CD1c-positive myeloid dendritic cell (primary cell): Measurements from ENCODE around the gene NT5DC4.

Source experiments
- DNase-seq: peaks from one replicate; pipeline ENCODE4 v3.0.0-alpha.2; 2016; ENCODE audit errors: extremely low spot score

Gene NT5DC4

DNA sequence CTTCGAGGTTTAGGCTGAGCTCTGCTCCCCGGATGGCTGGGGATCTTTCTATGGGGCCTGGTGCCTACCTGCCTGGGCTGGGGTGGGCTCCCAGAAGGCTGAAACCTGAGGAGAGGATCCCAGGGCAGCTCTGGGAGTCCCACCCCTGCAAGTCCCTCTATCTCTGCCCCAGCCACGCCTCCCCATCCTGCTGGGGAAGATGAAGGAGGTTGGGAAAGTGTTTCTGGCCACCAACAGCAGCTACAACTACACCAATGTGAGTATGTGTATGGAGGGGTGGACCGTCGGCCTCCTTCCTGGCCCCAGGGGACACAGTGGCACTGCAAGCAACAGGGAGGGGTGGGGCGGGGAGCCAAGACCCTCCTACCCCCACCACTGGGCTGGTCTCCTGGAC lies 2.7 kb downstream of the NT5DC4 start:
- no peak for DNase-seq

DNA sequence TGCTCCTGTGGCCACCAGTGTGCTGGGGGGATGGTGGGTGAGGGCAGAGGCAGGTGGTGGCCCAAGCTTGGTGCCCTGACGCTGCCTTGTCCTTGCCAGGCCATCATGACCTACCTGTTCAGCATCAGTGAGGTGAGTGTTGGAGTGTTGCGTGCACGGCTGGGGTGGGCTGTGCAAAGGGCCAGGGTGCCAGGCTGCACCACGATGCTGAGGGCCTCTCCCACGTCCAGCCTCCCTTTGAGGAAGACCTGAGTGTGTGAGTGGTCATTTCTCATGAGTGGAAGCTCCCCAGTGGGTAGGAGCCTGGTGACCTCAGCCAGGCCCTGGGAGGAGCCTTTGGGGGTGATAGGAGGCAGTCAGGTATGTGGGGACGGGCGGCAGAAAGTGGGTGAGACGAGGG lies 3.2 kb downstream of the NT5DC4 start:
- DNase-seq: no peak

DNA sequence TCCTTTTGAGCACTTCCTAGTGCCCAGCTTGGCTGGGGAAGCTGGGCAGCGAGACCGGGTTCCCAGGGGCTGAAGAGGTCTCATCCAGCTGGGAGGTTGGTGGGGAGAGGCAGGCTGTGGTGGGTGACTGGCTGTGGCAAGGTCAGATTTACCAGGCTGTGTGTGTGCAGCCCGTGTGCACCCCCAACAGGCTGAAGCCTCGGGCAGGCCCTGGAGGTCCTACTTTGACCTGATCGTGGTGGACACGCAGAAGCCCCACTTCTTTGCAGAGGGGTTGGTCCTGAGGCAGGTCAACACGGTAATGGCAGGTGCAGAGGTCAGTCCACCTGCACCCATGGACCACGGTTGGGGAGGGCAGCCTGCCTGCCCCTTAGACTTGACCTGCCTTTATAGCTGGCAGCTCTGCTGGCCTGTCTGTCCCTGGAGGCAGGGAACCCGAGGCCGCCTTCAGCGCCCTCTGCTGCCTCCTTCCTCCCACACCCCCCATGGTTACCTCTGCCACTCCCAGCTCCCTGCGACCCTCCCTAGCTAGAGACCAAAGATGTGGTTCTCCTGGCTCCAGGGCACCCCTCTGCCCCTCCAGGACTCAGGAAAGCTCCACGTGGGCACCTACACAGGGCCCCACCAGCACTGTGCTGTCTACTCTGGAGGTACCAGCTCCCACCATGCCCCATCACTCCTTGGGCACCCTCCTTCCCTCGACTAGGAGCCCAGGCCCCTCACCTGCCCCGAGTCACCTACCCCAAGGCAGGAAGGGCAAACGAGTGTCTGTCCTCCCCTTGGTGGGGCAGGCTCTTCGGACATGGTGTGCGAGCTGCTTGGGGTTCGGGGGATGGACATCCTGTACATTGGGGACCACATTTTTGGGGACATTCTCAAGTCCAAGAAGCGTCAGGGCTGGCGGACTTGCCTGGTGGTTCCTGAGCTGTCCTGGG lies 4.0 kb downstream of the NT5DC4 start:
- DNase-seq: peak; percentile 48

DNA sequence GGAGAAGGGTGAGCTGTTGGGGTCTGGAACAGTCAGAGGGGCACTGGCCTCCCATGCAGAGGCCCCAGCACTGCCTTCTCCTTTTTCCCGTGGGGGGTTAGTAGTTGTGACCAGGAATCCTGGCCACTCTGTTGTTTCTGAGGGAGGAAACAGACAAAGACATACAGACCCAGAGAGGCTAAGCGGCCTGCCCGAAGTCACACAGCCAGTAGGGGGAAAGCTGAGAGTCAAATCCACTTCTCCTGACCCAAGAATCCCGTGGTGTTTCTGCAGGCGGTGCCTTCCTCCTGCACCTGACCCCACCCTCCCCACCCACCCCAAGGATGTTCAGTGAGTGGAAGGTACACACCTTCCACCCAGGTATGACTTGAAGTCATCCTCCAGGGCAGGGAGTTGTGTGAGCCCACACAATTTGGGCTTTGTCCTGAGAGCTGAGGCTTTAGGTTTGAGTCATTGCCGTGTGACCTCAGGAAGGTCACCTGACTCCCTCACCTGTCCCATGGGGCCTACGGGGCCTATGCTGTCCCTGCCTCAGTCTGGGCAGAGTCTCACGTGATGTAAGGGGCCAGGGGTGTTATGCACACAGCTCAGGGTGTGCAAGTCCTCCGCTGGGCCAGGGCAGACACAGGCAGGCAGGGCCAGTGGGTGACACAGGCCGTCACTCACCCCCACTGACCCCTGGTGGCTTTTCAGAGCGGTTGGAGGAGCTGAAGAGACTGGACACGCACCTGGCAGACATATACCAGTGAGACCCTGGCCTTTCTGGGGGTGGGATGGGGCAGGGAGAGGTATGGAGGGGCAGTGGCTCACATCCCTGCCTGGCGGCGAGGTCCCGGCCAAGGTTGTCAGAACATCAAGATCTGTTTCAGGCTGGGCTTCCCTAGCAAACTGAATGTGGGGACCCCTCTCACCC lies 5.0 kb downstream of the NT5DC4 start:
- no peak for DNase-seq

DNA sequence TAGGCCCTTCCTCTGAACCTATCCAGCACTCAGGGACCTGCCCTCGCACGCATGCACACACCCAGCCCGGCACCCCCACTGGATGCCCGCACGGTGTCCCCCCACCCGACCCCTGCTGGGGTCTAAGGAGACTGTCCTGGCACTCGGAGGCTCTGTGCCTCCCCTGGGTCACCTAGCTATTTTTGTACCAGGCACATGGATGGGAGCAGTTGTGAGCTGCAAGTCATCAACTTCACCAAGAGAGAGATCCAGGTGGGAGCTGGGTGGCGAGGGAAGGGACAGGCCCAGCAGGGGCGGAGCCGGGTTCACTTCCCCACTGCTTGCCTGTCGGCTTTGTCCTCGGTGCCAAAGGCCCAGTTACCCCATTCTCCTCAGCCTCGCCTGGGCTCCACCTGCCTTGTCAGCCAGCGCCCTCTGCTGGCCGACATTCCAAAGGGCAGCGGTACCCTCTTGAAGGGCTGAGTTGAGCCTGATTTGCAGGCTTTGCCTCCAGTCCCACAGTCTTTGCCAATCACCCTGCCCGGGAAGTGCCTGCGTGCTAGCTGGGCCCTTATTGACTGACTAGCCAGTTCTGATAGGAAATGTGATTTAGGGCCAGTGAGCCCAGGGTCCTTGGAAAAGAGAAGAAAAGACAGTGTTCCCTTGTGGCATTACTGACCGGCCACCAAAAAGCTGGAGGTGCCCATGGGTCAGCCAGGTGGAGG lies 5.8 kb downstream of the NT5DC4 start:
- peak; percentile 97 for DNase-seq

DNA sequence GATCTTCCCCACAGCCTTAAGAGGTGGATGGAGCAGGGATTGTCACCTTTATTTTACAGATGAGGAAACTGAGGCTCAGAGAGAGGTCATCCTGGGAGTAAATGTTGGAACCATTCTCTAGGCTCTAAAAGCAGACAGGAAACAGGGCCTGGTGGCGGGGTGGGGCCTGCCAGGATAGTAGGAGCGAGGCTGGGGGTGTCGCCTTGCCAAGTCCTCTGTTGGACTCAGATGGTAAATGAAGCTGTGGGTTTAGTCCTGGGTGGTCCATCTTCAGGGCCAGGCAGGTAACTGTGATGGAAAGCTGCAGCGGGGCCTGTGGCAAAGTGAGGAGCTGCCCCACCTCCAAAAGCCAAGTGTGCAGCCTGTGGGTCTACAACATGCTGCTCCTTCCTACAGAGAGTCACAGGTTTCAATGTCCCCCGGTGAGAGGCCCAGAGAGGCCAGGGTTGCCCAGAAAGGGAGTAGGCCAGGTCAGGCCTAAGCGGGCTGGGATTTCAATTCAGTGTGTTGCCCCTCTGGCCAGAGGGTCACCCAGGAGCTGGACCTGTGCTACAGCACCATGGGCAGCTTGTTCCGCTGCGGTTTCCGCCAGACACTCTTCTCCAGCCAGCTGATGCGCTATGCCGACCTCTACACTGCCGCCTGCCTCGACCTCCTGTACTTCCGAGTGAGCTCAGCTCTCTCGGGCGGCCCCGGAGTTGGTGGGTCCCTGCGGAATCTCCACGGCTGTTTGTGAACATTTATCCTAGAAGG lies 6.6 kb downstream of the NT5DC4 start:
- no peak for DNase-seq

DNA sequence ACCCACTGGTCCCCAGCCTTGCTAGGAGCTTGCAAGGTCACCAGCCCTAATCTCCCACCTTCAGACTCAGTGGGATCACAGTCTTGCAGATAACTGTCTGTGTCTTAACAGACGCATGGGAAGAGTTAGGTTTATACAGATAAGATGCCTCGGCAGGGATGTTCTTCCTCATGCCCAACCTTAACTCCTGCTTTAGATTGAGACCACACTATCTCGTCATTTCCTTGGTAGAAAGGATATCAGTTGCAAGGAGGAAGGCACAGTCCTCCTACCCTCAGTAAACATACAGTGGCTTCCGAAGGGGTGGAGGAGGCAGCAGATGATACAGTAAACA lies 7.2 kb downstream of the NT5DC4 start:
- DNase-seq: no peak

DNA sequence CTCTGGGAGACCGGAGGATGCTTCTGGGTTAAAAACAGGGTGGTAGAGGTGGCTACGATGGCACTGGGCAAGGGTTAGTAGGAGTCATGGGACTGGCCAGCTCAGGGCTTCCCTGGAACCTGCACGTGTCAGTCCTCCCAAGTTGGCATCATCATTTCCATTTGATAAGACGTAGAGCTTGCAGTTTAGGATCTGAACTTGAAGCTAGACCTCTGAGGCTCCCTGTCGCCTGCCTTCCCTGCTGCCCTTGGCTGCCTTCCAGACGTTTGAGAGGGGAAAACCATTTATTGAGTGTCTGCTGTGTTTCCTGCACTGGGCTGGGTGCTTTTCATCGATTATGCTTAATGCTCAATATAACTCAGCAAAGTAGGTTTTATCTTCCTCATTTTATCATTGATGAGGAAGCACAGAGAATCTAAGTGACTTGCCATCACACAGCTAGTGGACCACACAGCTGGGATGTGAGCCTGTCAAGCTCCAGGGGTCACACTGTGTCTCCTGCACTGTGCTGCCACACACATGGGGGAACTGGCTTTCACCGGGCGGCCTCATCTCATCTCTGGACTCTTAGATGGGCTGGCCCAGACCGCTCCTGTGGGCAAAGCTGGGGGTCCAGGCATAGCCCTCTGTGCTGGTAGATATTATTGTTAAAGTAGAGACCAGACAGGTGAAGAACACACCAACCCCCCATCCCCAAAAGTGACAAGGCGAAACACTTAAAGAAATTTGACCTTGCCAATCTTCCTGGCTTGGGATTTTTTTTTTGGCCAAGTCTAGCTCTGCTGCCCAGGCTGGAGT lies 7.8 kb downstream of the NT5DC4 start:
- DNase-seq: no peak

DNA sequence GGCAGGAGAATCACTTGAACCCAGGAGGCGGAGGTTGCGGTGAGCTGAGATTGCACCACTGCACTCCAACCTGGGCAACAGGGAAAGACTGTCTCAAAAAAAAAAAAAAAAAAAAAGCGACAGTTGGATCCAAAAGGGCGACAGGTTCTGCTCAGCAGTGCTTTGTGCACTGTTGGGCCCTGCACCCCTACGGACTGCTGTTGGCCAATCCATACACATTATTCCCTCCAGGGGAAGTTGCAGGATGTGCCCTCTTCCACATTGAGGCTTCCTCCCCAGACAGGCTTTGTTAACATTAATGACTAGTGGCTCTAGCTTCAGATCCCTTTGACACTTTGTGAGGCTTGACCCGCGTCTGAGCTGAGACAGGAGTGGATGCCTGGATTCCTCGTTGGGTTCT lies 9.4 kb downstream of the NT5DC4 start:
- DNase-seq: no peak

DNA sequence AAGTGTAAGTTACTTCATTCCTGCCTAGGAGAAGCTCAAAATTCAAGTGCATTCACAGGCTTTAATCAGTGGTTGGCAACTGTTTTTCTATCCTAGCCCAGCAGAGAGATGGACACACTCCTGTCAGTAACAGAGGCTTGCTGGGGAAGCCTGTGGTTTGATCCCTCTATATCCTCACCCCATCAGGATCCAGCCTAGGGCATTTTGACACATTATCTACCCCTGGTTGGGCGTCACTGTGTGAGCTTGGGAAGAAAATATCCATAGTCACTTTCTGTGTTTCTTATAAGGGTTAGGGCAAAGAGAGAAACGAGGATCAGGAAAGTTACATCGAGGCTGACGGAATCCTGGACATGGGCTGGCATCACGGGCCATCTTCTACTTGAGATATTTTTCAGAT lies 10.0 kb downstream of the NT5DC4 start:
- no peak for DNase-seq

DNA sequence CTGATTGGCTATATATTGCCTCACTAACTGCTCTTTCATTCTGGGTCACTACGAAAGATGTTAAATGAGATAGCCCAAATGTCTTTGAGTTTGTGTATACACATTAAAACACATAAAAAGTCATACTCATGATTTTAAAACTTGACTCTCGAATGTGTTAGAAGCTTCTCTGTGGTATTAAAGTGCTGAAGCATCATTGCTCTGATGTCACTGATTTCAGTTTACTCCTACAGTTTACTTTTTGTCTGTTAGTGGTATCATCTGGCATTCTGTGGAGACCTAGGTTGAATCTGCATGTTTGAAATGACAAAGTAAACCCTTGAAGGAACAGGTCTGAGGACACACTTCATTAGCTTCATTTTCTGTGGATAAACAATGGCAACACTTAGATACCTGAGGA lies 10.7 kb downstream of the NT5DC4 start:
- no peak for DNase-seq

DNA sequence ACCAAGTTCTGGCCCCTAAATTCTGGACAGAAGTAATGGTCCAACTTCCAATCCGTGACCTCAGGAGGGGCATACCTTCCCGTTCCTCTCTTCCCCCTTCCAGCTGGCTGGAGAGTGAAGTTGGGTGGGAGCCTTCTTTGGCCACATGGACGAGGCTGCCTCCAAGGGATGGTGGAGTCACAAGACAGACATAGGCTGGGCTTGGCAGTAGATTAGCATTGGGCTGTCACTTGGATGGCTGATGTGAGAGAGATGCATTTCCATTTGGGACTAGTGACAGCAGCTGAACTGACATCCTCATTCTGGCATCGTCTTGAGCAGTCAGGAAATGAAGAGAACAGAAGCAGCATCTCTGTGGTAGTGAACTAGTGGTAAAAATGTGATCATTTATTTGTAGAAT lies 12.6 kb downstream of the NT5DC4 start:
- no peak for DNase-seq

DNA sequence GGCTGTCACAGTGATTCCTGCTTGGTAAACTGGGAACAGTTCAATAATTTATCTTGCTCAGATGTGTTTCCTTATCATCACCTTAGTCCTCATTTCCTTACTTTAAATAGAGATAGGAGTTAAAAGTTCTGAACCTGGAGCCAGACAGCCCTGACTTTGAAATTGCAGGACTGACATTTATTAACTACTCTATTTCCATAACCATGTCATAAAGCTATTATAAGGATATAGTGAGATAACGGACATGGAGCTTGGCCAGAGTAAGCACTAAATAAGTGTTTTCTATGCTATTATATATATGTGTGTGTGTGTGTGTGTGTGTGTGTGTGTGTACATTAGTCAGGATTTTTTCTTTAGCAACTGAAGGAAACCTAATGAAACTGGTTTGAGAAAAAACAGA lies 13.1 kb downstream of the NT5DC4 start:
- DNase-seq: no peak

DNA sequence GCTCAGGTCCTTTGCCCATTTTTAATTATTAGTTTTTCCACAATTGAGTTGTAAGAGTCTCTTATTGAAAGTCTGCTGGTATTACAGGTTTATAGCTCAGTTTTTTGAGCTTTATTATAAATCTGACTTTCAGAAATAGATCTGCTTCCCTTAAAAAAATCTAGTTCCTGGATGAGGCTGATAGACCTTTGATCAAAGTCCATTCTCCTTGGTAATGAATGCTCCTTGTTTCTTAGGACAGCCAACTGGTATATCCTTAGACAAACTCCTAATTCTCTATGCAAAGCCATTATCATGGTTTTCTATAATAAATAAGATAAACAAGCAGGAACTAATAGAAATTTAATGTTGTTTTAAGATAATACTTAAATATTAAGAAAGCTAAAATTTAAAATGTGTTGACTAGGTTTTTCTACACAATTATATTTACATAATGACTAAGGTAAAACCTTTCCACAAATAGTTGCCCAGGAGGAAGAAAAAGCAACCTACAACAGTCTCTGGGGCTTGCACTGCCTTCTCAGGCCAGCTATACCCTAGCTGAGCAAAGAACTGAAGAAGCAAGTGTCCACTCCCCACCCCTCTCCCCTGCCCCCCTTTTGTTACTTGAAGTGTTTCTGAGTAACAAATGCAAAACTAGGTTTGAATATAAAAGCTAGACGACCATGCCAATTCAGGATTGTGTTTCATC lies 16.9 kb downstream of the NT5DC4 start:
- no peak for DNase-seq

DNA sequence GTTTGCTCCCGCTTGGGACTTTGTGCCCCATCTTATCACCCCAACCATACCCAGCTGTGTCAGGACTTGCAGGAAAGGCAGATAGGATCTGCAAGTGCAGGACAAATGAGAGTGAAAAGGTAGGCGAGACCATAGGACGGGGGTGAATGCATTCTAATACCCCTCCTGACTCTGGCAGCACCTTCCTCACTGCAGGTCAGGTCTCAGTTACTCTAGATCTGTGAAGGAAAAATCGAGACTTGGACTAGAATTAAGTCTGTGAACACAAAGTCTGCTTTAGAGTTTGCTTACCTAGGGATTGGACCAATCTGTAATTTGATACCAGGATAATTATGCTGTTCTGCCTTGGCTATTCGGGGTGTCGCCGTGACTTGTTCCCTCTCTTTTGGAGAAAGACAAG lies 19.7 kb downstream of the NT5DC4 start:
- no peak for DNase-seq

DNA sequence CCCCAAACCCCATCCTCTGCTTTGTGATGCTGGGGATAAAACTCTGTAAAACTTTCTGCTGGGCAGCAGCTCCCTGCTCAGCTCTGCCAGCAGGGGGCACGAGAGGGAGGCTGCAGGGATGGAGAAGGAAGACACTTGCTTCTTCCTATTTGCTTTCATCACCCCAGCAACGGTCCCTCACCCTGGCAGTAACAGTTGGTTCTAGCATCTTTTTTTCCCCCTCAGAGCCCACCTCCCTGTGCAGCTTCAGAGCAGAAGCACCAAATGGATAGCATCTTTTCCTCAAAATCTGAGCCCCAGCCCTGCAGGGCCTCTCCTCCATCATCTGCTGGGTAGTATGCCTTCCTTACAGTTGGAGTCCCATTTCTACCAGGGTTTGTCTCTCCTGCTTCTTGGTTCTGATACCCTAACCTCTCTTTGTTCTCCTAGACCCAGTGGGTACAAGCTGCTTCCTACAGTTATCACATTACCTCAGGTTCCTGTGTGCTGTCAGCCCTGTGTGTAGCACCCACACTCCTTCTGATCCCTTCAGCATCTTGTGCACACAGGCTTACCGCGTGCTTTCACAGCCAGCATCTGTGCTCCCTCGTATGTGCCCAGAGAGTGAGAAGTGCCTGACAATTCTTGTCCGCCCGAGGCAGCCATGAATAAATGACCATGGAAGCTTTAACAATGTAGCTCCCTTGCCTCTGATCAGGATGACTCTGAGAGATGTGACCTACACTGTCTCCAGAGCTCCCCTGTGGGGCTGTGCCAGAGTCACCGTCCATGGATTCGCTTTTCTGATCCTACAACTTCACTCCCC lies 29.1 kb downstream of the NT5DC4 start:
- peak; percentile 83 for DNase-seq

DNA sequence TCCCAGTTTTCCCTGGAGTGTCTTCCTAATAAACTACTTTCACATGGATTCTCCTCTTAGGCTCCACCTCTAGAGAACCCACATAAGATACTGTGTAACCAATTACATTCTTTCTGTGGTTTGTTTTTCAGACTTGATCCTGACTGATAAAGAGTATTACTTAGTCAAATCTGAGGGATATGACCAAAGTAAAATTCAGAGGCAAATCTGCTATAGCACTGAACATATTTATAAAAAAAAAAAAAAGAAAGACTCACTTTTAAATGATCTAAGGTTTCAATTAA lies 29.7 kb downstream of the NT5DC4 start:
- no peak for DNase-seq

DNA sequence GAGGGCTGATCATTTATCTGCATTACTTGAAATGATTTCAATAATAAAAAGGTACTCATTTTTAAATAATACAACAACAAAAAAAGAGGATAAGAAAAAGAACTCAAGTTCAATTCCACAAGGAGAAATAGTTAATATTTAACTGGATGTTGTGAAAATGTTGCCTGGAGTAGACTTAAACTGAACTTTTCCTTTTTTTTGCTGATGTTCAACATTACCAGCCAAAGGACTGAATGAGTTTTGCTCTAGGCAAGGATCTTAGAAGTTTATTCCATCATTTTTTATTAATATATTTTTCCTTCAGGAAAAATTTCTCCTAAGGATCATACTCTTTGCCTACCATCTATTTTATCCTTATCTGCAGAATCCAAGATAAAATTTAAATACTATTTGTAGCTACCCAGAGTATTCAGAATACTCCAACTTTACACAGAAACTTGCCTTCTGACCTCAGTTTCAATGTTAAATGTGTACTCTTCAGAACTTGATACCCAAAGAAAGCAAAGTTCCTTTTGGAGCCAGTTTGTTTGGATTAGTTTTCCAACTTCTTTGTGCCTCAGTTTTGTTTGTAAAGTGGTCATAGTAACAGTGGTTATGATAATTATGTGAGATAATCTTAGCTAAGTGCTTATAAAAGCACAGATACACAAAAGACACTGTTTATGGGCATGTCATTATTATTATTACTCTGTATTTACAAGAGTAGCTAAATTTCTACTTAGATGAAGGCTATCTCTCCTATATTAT lies 30.8 kb downstream of the NT5DC4 start:
- DNase-seq: no peak

DNA sequence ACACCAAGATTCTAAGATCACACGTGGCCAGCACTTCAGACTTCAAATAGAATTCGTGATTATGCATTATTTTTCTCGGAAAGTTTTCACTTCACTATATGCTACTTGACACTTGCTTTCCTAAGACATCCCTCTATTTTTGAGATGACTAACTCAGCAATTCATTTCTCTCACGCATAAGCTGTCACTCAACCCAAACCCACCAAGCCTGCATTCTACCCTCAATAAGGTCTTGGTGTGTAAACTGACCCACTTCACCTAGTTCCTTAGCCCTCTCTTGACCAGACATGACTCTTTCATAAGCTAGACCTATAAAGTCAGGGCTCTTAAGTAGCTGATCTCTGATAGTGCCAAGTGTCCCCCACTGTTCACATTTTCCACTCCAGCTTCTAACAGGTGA lies 31.8 kb downstream of the NT5DC4 start:
- no peak for DNase-seq
